Embryonic facial prominence (tissue), 1 donor: ENCODE results near the gene MYO6.

Experiments used
- DNase-seq: peaks from one replicate; pipeline ENCODE4 v3.0.0-alpha.2; 2016; ENCODE audit errors: extremely low spot score

Gene MYO6

DNA sequence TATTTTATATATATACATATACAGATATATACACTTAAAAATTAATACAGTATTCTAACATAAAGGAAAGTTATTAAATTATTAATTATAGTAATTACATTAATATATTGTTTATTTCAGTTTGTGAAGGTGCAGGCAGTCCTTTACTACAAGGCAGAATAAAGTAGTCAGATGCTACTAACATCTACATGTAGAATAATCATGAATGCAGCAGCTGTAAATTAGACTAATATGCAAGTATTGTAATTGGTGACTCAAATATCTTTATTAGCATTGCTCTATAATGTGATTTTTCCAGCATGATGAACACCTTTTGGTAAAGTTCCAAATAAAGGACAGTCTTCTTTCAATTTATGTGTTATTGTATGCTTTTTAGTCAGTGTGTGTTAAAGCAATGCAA, 17.3 kb downstream of the MYO6 start:
- no peak for DNase-seq

DNA sequence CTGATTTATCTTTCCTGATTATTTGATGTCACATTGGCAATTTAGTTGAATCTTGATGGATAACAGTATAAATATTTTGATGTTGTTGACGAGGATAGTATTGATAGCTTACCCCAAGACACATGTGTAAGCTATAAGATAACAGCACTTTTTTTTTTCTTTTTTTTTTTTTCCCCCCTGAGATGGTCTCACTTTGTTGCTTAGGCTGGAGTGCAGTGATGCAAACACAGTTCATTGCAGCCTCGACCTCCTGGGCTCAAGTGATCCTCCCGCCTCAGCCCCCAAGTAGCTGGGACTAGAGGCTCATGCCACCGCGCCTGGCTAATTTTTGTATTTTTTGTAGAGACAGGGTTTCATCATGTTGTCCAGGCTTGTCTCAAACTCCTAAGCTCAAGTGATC, 21.8 kb downstream of the MYO6 start:
- no peak for DNase-seq

DNA sequence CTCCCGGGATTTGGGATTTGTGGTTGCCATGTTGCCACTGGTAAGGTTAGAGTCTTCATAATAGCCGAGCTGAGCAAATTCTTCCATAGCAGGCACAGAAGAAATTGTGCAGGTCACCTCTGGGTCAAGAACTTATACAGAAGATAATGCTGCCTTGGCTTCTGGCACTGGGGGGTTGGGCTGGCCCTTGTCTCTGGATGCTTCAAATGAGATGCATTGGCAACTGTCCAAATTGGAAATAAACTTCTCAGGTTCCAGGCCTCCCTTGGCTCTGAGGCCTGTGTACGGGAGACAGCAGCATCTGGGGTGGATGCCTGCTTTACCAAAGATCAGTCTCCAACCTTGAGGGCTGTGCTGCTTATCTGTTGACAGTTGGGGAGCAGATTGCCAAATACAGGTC, 26.2 kb downstream of the MYO6 start:
- DNase-seq, result no peak

DNA sequence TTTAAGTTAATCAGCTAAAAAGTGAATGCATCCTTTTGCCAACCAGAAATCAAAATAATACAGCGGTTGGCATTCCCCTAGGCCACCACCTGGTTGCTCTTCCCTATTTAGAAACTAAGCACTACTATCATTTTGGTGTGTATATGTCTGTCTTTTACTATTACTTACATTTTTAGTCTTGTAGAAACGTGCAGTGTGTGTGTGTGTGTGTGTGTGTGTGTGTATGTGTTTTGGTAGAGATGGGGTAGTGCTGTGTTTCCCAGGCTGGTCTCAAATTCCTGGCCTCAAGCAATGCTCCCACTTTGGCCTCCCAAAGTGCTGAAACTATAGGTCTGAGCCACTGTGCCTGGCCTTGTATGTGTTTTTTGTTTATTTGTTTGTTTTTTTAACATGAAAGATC, 27.4 kb downstream of the MYO6 start:
- no peak for DNase-seq

DNA sequence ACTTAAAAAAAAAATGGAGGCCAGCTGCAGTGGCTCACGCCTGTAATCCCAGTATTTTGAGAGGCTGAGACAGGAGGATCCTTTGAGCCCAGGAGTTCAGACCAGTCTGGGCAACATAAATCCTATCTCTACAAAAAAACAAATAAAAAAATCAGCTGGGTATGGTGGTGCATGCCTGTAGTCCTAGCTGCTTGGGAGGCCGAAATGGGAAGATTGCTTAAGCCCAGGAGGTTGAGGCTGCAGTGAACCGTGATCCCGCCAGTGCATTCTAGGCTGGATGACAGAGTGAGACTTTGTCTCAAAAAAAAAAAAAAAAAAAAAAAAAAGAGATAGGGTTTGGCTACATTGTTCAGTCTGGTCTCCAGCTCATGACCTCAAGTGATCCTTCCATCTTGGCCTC, 29.7 kb downstream of the MYO6 start:
- DNase-seq, result no peak

DNA sequence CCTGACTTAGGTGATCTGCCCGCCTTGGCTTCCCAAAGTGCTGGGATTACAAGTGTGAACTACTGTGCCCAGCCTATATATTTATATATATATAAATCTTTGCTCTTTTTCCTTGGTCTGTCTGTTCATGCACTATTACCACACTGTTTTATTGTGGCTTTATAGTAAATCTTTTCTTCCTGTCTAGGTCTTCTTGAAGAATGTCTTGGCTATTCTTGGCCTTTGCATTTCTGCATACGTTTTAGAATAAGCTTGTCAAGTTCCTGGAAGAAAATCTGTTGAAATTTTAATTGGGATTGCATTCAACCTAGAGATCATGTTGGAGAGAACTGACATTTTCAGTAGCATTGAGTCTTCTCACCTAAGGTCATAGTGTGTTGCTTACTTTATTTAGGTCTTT, 37.1 kb downstream of the MYO6 start:
- DNase-seq, result no peak

DNA sequence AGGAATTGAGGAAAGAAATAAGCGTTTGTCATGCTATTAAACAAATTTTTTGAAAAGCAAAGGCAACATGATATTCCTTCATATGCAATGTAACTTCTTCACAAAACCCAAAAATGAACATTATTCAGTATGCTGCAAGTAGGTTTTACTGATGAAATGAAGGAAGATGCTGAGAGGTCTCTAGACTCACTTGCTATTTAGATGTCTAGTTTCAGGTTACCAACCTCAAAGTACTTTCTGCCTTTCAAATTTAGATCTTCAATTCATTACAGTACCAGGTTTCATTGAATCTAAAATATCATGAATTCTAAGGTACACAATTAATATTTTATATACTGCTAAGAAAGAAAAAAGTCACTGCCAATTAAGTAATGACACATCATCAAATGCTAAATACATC, 39.9 kb downstream of the MYO6 start:
- DNase-seq, result no peak

DNA sequence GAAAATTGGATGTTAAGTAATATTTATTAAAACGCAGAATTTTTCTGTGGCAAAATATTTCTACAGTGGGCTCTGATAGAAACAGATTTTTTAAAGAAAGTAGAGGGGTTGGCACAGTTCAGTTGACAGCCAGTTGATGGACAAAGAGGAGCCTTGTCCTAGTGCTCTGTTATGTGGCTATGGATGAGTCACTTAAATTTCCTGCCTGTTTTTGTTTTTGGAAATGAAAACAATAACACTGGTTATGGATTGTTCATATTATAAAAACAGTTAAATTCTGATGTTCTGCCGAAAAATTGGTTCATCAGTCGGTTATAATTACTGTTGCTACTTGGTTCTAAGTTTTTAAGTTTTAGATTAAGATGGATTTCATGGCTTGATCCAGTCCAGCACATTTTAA, 42.8 kb downstream of the MYO6 start:
- no peak for DNase-seq

DNA sequence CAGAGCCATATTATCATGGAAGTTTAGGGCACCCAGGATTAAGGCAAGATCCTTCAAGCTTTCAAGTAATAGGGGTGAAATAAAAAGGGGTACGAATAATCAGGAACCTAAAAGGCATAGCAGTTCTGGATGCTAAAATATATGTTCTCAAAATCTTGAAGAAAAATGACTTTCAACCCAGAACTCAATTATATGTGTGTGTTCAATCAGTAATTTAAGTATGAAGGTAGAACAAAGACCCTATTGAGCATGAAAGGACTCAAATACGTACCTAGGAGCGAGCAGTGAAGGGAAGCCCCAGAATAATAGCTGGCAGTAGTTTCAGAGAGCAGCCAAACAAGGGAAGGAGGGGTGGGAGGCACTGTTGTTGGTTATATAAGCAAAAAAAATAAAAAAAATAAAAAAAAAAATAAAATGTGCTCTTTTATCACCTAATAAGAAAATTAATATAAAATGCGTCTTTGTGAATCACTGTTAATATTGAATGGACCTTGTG, 45.4 kb downstream of the MYO6 start:
- no peak for DNase-seq

DNA sequence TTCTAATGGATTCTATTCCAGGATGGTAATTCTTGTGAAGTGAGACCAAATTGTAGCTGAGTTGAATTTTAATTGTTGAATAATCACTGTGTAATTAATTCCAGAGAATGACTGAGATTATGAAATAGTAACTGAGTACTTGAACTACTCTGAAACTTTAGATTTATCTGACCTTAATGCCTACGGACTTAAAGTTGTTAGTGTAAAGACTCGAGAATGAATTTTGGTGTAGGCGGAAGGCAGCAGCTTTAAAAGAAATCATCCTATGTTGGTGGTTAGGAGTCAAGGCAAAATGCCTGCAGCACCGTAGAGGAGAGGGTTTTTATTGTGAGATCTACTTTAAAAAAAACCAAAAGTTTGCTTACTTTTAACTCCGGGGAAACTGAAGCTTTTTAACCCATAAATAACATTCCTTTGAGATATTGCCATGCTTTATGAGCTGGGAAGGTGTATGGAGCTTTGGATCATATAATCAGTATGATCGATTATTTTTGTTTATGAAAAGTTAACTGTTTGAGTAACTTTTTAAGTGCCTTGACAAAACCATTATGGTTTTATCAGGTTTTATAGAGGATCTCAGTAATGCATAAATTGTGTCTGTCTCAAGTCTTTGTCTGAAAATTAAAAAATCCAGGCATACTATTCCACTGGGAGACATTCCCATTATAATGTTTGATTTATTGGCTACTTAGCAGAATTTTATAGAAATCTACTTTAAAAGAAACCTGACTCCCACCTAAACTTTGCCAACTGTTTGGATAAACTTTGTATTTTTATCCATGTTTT, 46.1 kb downstream of the MYO6 start:
- no peak for DNase-seq

DNA sequence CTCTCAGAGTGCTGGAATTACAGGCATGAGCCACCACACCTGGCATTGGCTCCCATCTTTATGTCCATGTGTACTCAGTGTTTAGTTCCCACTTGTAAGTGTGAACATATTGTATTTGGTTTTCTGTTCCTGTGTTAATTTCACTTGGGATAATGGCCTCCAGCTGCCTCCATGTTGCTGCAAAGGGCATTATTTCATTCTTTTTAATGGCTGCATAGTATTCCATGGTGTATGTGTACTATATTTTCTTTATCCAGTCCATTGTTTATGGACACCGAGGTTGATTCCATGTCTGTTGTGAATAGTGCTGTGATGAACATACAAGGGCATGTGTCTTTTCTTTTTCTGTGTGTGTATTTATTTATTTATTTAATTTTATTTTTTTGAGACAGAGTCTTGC, 47.7 kb downstream of the MYO6 start:
- DNase-seq, result no peak

DNA sequence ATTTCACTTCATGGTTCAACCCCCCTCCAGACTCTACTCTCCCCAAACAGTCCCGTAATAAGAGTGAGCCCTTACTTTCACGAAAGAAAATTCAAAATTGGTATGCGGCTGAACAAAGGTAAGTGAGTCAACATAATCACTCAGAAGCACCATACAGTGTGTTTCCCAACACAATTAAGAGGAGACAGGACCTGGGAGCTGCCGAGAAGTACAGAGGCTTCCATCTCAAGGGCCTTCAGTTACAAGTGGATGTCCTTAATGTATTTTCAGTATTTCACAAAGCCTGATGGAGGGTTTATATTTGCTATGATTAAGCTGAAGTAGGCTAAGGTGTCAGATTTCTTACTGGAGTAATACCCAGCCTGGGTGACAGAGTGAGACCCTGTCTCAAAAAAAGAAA, 51.1 kb downstream of the MYO6 start:
- DNase-seq, result no peak

DNA sequence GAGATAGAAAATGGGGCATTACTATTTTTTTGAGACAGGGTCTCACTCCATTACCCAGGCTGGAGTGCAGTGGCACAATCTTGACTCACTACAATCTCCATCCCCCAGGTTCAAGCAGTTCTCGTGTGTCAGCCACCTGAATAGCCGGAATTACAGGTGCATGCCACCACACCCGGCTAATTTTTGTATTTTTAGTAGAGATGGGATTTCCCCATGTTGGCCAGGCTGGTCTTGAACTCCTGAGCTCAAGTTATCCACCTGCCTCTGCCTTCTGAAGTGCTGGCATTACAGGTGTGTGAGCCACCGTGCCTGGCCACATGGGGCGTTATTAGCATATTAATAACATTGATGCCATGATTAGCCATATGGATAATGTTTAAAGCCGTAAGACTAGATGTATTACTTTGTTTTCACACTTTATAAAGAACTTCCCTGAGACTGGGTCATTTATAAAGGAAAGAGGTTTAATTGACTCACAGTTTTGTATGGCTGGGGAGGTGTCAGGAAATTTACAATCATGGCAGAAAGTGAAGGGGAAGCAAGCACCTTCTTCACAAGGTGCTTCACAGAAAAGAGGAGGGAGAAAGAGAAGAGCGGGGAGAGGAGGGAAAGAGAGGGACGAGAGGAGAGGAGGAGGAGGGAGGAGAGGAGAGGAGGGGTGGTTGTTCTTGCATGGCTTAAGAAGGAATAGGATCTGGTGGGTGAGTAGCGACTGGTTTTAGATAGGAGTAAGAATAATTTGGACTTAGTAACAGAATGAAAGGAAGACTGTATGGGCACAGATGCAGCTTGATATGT, 51.9 kb downstream of the MYO6 start:
- no peak for DNase-seq

DNA sequence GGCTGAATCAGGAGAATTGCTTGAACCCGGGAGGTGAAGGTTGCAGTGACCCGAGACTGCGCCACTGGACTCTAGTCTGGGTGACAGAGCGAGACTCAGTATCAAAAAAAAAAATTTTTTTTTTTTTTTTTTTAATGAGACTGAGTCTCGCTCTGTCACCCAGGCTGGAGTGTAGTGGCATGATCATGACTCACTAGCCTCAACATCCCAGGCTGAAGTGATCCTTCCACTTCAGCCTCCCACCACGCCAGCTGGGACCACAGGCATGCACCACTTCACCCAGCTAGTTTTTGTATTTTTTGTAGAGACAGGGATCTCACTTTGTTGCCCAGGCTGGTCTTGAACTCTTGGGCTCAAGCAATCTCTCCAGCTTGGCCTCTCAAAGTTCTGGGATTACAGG, 53.3 kb downstream of the MYO6 start:
- no peak for DNase-seq

DNA sequence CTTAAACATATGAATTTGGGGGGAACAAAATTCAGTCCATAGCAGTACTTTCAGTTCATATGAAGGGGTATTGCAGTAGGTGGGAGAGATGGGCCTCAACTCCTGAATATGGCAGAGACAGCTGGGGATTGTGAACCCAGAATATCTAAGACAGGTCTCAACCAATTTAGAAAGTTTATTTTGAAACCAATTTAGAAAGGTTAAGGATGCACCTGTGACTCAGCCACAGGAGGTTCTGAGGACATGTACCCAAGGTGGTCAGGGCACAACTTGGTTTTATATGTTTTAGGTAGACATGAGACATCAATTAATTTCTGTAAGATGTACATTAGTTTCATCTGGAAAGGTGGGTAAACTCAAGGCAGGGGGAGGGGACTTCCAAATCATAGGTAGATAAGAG, 59.5 kb downstream of the MYO6 start:
- DNase-seq, result no peak

DNA sequence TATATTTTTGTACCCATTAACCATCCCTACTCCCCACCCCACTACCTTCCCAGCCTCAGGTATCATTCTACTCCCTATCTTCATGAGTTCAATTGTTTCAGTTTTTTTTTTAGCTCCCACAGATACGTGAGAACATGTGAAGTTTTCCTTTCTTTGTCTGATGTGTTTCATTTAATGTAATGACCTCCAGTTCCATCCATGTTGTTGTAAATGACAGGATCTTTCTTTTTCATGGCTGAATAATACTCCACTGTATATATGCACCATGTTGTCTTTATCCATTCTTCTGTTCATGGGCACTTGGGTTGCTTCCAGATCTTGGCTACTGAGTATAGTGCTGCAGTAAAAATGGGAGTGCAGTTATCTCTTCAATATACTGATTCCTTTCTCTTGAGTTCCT, 63.5 kb downstream of the MYO6 start:
- no peak for DNase-seq

DNA sequence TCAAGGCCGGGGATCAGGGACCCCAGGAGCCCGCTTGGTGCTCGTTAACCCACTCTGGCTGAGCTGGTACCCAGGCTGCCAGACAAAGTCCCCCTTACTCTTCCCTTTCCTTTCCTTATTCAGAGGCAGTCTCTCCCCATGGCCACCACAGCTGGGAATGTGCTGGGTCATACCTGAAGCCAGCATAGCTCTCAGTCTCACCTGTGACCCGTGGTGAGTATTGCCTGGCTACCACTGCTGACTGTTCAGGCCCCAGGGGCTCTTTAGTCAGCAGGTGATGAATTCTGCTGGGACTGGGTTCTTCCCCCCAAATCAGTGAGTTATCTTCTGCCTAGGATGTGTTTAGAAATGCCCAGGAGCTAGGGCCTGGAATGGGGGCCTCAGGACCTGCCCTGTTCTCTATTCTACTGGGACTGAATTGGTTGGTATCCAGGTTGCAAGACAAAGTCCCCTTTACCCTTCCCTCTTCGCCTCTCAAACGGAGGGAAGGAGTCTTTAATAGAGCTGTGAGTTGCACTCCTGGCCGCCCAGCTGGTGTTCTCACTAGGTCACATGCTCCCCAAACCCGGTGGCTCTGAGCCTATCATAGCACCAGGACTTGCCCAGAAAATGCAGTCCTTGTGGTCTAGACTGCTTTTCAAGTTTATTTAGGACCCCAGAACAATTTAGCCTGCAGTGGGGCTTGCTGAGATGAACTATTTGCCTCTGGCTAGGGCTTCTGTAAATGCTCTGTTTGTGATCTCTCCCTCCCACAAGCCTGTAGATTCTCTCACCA, 64.6 kb downstream of the MYO6 start:
- DNase-seq, result no peak

DNA sequence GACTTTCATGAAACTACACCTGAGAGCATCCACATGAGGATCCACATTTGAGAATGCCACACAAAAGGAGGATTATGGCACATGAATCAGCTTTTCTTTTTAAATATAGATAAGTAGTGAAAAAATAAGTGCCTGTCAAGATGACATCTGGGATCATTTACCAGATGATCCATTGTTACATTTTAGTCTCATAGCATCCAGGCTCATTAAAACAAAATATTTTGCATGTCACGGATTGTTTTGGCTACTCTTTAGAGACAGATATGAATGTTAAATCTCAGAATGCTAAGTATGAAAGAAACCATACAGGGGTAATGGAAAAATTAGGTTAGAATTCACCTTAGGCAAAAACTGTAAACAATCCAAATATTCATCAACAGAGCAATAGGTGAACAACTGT, 66.7 kb downstream of the MYO6 start:
- DNase-seq, result no peak

DNA sequence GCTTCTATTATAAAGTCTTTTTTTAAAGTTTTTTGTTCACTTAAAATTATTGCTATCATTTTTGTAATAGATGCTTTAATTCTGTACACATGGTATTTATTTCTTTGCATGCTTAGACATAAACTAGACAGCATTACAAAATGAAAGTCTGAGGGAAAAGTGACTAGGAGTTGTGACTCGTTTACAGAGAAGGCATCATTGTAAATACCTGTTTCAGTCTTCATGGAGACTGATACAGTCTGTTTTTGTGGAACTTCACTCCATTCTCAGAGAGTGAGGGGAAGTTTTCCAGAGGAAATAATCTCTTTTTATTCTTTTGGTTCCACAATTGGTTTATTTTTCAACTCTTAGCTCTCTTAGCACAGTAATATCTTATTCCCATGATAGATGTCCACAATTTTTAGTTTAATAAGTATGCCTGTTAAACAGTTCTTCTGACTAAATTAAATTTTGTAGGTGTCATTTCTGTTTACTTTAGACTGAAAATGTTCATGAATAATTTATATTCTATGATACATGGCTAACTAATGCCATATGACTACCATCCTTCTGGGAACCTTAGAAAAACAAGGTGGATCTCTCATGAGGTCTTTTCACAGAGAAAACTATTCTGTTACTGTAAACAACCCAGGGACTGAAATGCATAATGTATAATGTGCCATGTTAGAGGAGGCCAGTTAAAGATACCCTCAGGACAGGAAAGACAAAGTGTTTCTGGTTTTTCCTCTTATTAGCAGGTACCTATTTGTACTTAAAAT, 69.2 kb downstream of the MYO6 start:
- no peak for DNase-seq

DNA sequence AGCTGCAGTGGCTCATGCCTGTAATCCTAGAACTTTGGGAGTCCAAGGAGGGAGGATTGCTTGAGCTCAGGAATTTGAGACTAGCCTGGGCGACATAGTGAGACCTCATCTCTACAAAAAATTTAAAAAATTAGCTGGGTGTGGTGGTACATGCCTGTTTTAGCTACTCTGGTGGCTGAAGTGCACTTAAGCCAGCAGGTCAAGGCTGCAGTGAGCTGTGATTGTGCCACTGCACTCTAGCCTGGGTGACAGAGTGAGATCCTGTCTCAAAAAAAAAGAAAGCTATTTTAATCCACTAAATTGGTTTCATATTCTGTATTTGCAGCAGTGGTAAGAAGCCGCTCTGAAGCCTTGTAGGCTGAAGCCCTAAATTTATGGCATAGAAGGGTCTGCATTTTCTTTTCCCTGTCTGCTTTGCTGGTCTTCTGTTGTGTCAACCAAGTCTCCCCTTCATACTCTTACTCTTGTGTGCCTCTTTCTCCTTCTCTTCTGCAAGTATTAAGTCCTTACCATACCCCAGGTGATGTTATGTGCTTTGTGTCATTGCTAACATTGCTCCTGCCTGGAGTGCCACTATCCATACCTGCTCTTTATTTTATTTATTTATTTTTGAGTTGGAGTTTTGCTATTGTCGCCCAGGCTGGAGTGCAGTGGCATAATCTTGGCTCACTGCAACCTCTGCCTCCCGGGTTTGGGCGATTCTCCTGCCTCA, 70.9 kb downstream of the MYO6 start:
- no peak for DNase-seq

DNA sequence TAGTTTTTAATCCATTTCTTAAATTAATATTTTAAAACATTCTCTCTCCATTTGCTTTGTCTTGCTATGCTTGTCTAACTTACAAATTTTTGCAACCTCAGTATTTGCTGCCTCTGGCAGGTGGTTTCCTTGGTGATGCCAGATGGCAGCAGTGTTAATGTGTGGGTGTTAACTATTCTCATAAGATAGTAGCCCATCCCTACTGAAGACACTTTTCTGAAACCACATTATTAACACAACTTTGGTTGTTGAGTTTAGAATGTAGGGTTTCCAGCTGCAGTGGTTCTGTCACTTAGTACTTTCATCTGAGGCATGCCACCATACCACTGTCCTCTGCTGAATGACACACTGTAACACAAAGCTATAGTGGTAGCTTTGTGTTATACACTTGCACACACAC, 75.1 kb downstream of the MYO6 start:
- DNase-seq, result no peak
